ENCODE data around the gene ITPRIPL2.
A peak's percentile ranks its signal among the peaks of the same experiment; 100 is the strongest.

The ITPRIPL2 gene

GRCh38 chr16:19123535-19124178 lies 9.9 kb downstream of the ITPRIPL2 start:
- DNase-seq = no peak

DNA sequence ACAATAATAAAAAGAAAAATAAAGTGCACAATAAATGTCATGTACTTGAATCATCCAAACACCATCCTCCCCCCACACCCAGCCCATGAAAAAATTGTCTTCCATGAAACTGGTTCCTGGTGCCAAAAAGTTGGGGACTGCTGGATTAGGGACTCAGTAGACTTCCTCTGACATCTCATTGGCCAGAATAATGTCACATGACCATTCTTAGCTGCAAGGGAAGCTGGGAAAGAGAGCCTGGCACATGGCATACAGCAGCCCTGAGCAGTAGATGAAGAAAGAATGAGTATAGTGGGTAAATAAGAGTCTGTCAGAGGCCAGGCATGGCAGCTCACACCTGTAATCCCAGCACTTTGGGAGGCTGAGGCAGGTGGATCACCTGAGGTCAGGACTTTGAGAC lies 12.5 kb downstream of the ITPRIPL2 start:
- DNase-seq = no peak

DNA sequence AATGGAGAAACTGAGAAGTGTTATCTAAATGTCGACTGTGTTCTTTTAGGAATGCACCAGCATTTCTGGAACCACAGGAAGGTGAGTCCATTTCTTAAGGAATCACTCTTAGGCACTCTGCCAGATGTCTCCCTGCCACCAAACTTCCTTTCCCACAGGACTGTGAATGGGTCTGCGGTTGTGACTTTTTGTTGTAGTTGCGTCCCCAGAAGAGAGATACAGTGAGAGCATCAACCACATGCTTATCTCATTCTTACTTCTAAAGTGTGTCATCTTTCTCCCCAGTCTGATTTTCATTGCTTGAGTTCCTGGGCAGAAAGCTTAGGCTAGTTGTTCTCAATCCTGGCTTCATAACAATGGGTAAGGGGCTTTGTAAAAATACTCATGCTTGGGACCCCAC lies 13.4 kb downstream of the ITPRIPL2 start:
- no peak for DNase-seq

DNA sequence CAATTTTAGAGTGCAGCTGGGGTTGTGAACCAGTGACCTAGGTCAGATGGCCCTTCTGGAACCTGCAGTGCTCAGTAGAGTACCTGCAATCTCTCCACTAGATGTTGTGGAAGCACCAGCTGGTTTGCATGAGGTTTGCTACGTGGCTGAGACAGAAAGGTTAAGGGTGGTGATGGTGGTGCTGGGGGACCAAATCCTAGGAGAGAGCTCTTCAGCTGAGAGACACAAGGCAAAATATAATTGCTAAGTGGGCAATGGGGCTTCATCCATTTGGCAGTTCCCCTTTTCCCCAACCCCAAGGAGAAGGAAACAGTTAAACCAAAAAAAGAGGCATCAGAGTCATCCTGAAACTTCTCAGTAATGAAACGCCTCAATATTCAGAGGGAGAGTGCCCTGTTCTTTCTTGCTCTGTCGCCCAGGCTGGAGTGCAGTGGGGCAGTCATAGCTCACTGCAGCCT lies 13.9 kb downstream of the ITPRIPL2 start:
- peak; percentile 13 to 44 for DNase-seq

DNA sequence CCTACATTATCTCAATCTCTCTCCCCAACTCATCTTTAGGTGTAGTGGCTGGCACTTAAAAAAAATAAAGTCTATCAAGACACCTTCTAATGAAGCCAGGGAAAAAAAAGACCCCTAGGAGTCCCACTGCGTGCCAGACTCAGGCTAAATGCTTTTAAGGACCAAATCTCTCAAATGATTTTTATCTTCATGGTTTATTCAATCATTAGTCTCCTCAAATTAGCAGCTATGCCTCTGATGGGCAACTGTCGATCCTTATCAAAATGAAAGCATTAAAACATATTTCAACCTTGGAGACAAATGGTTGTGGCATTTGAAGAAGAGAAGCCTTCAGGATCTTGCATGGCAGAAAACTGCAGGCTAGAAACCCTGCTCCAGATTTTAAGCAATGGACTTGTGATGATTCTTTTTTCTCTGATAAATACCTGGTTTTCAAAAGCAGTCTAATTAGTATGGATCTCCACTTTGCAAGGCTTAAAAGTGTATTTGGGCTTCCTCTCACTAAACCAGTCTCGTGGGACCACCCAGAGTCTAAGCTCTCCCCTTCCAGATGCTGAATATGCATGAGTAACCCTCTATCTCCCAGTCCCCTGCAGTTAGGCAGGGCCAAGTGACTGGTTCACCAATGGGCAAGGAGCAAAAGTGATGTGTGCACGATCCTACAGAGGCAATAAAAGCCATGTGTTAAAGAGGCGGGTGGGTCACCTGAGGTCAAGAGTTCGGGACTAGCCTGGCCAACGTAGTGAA lies 14.9 kb downstream of the ITPRIPL2 start:
- DNase-seq = no peak

- no peak for DNase-seq
These were observed 16.6 kb downstream of the ITPRIPL2 start for GRCh38 chr16:19130385-19130784.

- peak; percentile 89 to 94 for DNase-seq
These were observed 17.4 kb downstream of the ITPRIPL2 start for GRCh38 chr16:19130852-19131824.

GRCh38 chr16:19131825-19132218 lies 18.1 kb downstream of the ITPRIPL2 start:
- peak; percentile 55 to 57 for DNase-seq

- DNase-seq = peak; percentile 63 to 70
These were observed 18.5 kb downstream of the ITPRIPL2 start for GRCh38 chr16:19132255-19132654.

DNA sequence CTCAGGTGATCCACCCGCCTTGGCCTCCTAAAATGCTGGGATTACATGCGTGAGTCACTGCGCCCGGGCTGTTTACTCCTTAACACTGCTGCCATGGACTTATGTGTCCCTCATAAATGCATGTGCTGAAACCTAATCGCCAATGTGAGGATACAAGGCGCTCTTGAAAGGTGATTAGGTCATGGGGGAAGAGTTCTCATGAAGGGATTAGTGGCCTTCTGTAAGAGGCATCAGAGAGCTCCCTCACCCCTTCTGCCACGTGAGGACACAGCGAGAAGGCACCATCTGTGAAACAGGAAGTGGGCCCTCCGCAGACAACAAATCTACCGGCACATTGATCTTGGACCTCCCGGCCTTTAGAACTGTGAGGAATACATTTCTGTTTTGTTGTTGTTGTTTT lies 19.1 kb downstream of the ITPRIPL2 start:
- DNase-seq = peak; percentile 14 to 28

GRCh38 chr16:19133600-19133999 lies 19.8 kb downstream of the ITPRIPL2 start:
- no peak for DNase-seq

DNA sequence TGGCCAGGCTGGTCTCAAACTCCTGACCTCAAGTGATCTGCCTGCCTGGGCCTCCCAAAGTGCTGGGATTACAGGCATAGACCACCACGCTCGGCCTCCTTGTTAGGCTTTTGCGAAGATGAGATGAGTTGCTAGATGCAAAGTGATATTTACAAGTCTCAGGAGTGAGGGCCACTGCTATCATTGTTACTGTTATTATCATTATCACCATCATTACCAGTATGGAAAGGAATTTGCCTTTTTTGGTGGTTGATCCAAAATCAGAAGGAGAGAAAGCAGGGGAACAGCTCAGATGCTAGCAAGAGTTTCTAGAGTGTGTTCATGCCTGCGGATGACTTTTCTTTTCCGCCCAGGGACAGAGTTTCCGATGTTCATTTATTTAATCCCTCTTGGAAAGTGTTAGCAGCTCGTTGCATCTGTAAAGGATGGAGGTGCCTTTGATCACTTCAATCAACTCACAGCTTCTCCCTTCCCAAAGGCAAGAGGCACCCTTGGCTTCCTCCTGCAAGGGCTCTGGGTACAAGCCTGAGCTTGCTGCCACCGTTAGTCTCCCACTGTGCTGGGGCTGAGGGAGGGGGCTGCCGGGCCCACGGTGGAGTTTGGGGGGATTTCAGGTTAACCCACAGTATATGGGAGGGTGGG lies 21.6 kb downstream of the ITPRIPL2 start:
- no peak for DNase-seq

DNA sequence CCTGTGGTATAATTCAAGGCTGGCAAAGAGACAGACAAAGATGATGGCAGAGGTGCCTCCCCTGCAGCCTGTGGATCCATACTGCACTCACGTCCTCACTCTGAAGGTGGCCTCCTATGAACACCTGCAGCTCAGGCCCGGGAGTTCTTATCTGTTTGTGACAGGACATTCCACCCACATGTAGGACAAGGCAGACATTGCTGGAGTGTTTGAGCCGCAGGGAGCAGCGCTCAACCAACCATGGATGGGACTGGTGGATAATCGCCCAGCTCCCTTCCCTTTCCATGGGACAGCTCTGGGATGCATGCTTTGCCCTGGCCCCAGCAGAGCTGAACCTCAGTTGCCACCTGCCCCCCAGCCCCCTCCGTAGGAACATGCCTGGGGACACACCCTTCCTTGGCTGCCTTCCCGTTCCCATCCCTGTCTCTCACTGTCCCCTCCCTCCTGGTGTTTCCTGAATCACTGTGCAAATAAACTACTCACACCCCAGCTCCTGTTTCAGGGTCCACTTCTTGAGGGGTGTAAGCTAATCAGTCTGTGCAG lies 22.2 kb downstream of the ITPRIPL2 start:
- no peak for DNase-seq

DNA sequence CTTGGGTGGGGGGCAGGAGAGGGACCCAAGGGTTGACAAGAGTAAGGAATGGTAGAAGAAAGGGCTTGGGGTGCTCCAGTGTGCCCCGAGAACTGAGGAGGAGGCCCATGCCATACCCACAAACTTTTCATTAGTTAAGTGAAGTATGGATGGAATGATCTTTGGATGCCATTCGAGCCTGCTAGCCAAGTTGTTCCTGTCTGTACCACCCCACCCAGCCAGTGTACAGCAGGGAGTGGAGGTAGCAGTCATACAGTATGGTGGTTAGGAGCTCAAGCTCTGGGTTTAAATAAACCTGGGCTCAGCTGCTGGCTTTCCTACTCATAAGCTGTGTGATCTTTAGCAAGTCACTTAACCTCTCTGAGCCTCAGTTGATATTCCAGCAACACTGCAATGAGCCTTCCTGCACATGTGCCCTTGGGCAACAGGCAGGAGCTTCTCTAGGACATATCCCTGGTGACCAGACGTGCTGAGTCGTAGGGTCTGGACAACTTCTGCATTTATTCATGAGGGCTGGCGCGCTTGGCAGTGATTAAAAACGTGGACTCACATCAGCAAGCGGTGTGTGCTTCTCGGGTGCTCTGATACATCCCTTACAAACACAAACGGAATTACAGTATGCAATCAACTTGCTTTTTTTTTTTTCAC lies 22.9 kb downstream of the ITPRIPL2 start:
- peak; percentile 82 to 84 for DNase-seq

- DNase-seq = peak in 1 of 2 donors; percentile 17
These were observed 23.7 kb downstream of the ITPRIPL2 start for GRCh38 chr16:19137201-19138128.

DNA sequence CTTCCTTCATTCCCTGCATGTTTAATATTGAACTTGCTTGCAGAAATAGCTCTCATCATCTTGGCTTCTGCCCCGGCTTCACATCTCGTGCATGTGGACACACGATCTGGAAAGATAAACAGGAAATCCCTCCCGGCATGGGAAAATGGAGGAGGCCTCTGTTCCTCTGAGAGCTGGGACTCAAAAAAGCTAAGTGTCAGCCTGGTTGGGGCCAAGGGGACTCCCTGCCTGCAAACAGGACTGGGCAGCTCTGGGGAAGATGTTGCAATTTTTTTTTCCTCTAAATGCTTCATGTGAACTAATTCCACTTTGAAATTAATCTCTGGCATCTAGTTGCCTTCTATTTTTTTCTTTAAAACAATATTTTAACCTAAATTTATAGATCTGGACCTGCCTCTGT lies 24.8 kb downstream of the ITPRIPL2 start:
- DNase-seq = peak; percentile 56 to 77

GRCh38 chr16:19139436-19140091 lies 25.8 kb downstream of the ITPRIPL2 start:
- no peak for DNase-seq

GRCh38 chr16:19140396-19140795 lies 26.6 kb downstream of the ITPRIPL2 start:
- DNase-seq = no peak

GRCh38 chr16:19142939-19143598 lies 29.3 kb downstream of the ITPRIPL2 start:
- no peak for DNase-seq

Measured in inflammatory macrophage (primary cell).